DMS114 treated with DMSO at 0.1 percent for 48 hours (cell line): ENCODE results near the gene SEC31B.

Source experiments
- DNase-seq: peaks from one replicate; lab custom pipeline; 2025; ENCODE audit not compliant: unreplicated experiment; lab: John Stamatoyannopoulos, UW

SEC31B gene

GRCh38 chr10:100498059-100498458 lies 21.6 kb downstream of the SEC31B start:
- no peak for DNase-seq

GRCh38 chr10:100496567-100496966 lies 23.1 kb downstream of the SEC31B start:
- DNase-seq, result no peak

GRCh38 chr10:100490531-100490930 lies 29.1 kb downstream of the SEC31B start:
- DNase-seq, result no peak

GRCh38 chr10:100489396-100489795 lies 30.3 kb downstream of the SEC31B start:
- no peak for DNase-seq

- no peak for DNase-seq
Observed at GRCh38 chr10:100487529-100487928, 32.1 kb downstream of the SEC31B start.

- DNase-seq, result no peak
Observed at GRCh38 chr10:100485801-100486495, 33.7 kb downstream of the SEC31B start.

- no peak for DNase-seq
Observed at GRCh38 chr10:100485366-100485765, 34.3 kb downstream of the SEC31B start.

- DNase-seq, result no peak
Observed at GRCh38 chr10:100483876-100484666, 35.6 kb downstream of the SEC31B start.

- DNase-seq, result no peak
Observed at GRCh38 chr10:100482834-100483185, 36.9 kb downstream of the SEC31B start.

GRCh38 chr10:100482181-100482833 lies 37.4 kb downstream of the SEC31B start:
- peak; percentile 28 for DNase-seq

GRCh38 chr10:100481462-100482081 lies 38.1 kb downstream of the SEC31B start:
- peak; percentile 91 for DNase-seq

- no peak for DNase-seq
Observed at GRCh38 chr10:100480002-100480401, 39.7 kb downstream of the SEC31B start.

GRCh38 chr10:100479037-100479436 lies 40.6 kb downstream of the SEC31B start:
- no peak for DNase-seq

- DNase-seq, result no peak
Observed at GRCh38 chr10:100477970-100478369, 41.7 kb downstream of the SEC31B start.

- DNase-seq, result no peak
Observed at GRCh38 chr10:100470367-100470766, 49.3 kb downstream of the SEC31B start.

- DNase-seq, result no peak
Observed at GRCh38 chr10:100469756-100470155, 49.9 kb downstream of the SEC31B start.

- no peak for DNase-seq
Observed at GRCh38 chr10:100468978-100469377, 50.7 kb downstream of the SEC31B start.

GRCh38 chr10:100468322-100468721 lies 51.3 kb downstream of the SEC31B start:
- no peak for DNase-seq

- DNase-seq, result no peak
Observed at GRCh38 chr10:100462709-100463108, 57.0 kb downstream of the SEC31B start, which contains the start of gene WNT8B. Gene WNT8B, plus strand, starts transcription at chr10:100463009. Its CDS starts 160 bp downstream, at chr10:100463169.

- no peak for DNase-seq
Observed at GRCh38 chr10:100448951-100449350, 70.7 kb downstream of the SEC31B start.

- DNase-seq, result no peak
Observed at GRCh38 chr10:100447663-100448062, 72.0 kb downstream of the SEC31B start.
